Spleen (tissue), 7 donors: ENCODE measurements around the gene CD276.

Experiments
- POLR2A ChIP-seq, 3 donors: fragments of 450-650 bp; IDR thresholded peaks; one replicate each; pipeline ENCODE4 v1.5.1; 2017; ENCODE audit warnings: antibody characterized with exemption in 3 of 3, mild to moderate bottlenecking in 1 of 3
- POLR2AphosphoS5 ChIP-seq, 3 donors: sonication (generic); formaldehyde crosslinking; IDR thresholded peaks; one replicate each; pipeline ENCODE4 v1.5.1; 2017; ENCODE audit warnings: antibody characterized with exemption in 3 of 3
- TF ChIP-seq, protein P1 (sequence below), 11 experiments: fragments of 200-600 bp in 7 of 11; fragments of 450-650 bp in 4 of 11; sonication (generic) in 4 of 11; IDR thresholded peaks in 8 of 11; conservative IDR thresholded peaks in 3 of 11; 1 replicate in 7 of 11; 2 replicates in 4 of 11; pipeline versions ENCODE4 v1.4.0 to v1.8.0; 2016 to 2021; ENCODE audit warnings: antibody characterized with exemption in 11 of 11, inconsistent platforms in 4 of 11, mild to moderate bottlenecking in 1 of 11
- donor health status: DM: no; HTN: no; CAD: no; lungs with moderate emphysema.
- donor health status: DM: no; HTN: no; CAD: no.
- donor health status: DM: no; HTN: no; CAD: no.

DNA sequence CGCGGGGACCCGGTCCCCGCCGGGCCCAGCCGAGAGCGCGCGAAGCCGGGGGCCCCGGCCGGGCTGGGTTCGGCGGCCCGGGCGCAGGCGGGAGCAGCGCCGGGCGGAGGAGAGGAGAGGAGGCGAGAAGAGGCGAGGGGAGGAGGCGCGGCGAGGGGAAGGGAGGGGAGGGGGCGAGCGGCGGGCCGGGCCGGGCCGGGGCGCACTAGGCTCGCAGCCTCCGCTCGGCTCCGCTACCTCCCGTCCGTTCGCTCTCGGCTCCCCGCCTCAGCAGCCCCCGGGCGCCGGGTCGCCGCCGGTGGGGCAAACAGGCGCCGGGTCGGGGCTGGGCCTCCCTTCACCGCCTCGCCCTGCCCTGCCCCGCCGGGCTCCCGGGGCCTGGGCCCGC, 68.6 kb downstream of the CD276 start:
- TF ChIP-seq, protein P1, sequence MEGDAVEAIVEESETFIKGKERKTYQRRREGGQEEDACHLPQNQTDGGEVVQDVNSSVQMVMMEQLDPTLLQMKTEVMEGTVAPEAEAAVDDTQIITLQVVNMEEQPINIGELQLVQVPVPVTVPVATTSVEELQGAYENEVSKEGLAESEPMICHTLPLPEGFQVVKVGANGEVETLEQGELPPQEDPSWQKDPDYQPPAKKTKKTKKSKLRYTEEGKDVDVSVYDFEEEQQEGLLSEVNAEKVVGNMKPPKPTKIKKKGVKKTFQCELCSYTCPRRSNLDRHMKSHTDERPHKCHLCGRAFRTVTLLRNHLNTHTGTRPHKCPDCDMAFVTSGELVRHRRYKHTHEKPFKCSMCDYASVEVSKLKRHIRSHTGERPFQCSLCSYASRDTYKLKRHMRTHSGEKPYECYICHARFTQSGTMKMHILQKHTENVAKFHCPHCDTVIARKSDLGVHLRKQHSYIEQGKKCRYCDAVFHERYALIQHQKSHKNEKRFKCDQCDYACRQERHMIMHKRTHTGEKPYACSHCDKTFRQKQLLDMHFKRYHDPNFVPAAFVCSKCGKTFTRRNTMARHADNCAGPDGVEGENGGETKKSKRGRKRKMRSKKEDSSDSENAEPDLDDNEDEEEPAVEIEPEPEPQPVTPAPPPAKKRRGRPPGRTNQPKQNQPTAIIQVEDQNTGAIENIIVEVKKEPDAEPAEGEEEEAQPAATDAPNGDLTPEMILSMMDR (IDR thresholded peaks at IDR 0.05 in 8 of 11, conservative IDR thresholded peaks at IDR 0.05 in 3 of 11) = no peak
- TF ChIP-seq POLR2AphosphoS5 (IDR thresholded peaks at IDR 0.05) (no peak), POLR2A (IDR thresholded peaks at IDR 0.05) (no peak)
